Adrenal gland (tissue), 12 donors: ENCODE results near the gene ANTKMT. TPM values are rescaled to one million over a fixed set of nuclear protein-coding genes. Genes with fewer than 3 reads are reported as not detected.

Experiments used
- DNase-seq, 7 donors: peaks; one replicate each; pipeline ENCODE4 v3.0.0-alpha.2; 2019 to 2020
- H3K27ac ChIP-seq, 5 donors: fragments of 200-600 bp; sonication (generic) in 4 of 5; 1 replicate in 3 of 5; 2 replicates in 2 of 5; pipeline versions ENCODE4 v1.5.1 to v1.8.0; 2016 to 2020; ENCODE audit warnings: mild to moderate bottlenecking in 1 of 5
- H3K27me3 ChIP-seq: fragments of 200-600 bp; 2 replicates; pipeline ENCODE4 v1.8.0; 2021
- H3K36me3 ChIP-seq, 2 donors: fragments of 200-600 bp; replicated peaks in 1 of 2; 1 replicate in 1 of 2; 2 replicates in 1 of 2; pipeline versions ENCODE4 v1.5.1 to v1.8.0; 2018 to 2022
- H3K4me1 ChIP-seq, 2 donors: fragments of 200-600 bp; replicated peaks in 1 of 2; 1 replicate in 1 of 2; 2 replicates in 1 of 2; pipeline versions ENCODE4 v1.5.1 to v1.8.0; 2018 to 2021
- H3K4me3 ChIP-seq, 4 donors: fragments of 200-600 bp; sonication (generic) in 3 of 4; one replicate each; pipeline ENCODE4 v1.5.1; 2016 to 2018
- H3K9me3 ChIP-seq, 3 donors: fragments of 200-600 bp; sonication (generic) in 1 of 3; replicated peaks in 1 of 3; 1 replicate in 2 of 3; 2 replicates in 1 of 3; pipeline versions ENCODE4 v1.5.1 to v1.8.0; 2016 to 2021
- CTCF ChIP-seq, 6 experiments: fragments of 450-650 bp in 4 of 6; fragments of 200-600 bp in 2 of 6; sonication (generic) in 1 of 6; IDR thresholded peaks; 1 replicate in 5 of 6; 2 replicates in 1 of 6; pipeline versions ENCODE4 v1.5.1 to v1.8.0; 2016 to 2021; ENCODE audit warnings: antibody characterized with exemption in 6 of 6, mild to moderate bottlenecking in 2 of 6, moderate library complexity in 1 of 6
- POLR2A ChIP-seq, 2 donors: fragments of 450-650 bp; IDR thresholded peaks; one replicate each; pipeline ENCODE4 v1.6.1; 2017; ENCODE audit warnings: antibody characterized with exemption in 2 of 2, mild to moderate bottlenecking in 2 of 2, moderate library complexity in 1 of 2
- WGBS, 4 donors: extraction: QIAGEN DNeasy Blood & Tissue Kit in 2 of 4; methylation state at CpG; one replicate each; pipeline versions ENCODE4 v1.1.5 to v1.1.7; 2013 to 2017; 5-methylcytosine and 5-hydroxymethylcytosine counted together
- intact Hi-C, 2 donors: fragments of 100-400 bp; cut with DNase I; formaldehyde crosslinking; loops; one replicate each; pipeline versions ENCODE4 v1.14.1 to v1.15.0; 2022 to 2023
- polyA plus RNA-seq, 3 donors: library from polyadenylated mRNA; stranded (reverse); fragments of 200-250 nt in 2 of 3; fragments of 350-450 nt in 1 of 3; fragmentation: Illumina TruSeq in 1 of 3; extraction: RNeasy Lipid Tissue Mini Kit (QIAGEN cat#74804) in 1 of 3; gene quantifications; one replicate each; pipeline ENCODE4 v1.2.3, GENCODE V29; 2013 to 2014
- total RNA-seq, 9 donors: library from RNA; depleted of rRNA in 4 of 9; stranded (reverse); fragments of >200 nt in 4 of 9; fragments of 120-200 nt in 1 of 9; fragmentation: NEBNext Ultra II Directional in 1 of 9; extraction: Animal tissue kit (Norgen Biotek cat#: 25700) in 1 of 9; gene quantifications; one replicate each; pipeline versions ENCODE4 v1.1.0 to v1.2.4, GENCODE V29; 2013 to 2023
- donor health status: healthy with polysubstance abuse.
- donor health status: Bipolar disorder and iron deficiency.
- donor health status: DM: yes; HTN: yes; CAD: no.
- donor health status: DM: no; HTN: no; CAD: no.
- donor health status: DM: no; HTN: no; CAD: no.
- donor health status: DM: yes; HTN: yes; CAD: no.

Gene ANTKMT
- total and polyA plus RNA-seq, 12 donors = 0.48 to 127 (median 64.1) TPM

- no peaks in the 10 kb centered on the region for H3K4me1 ChIP-seq
- no peaks in the 10 kb centered on the region for H3K36me3 ChIP-seq
- no peaks in the 10 kb centered on the region for H3K27me3 ChIP-seq
- H3K4me3 ChIP-seq = no peak overlapping the region
- intact Hi-C loops = no loop called here
- H3K27ac ChIP-seq = no peak overlapping the region
- no peak for DNase-seq
- TF ChIP-seq POLR2A (IDR thresholded peaks at IDR 0.05) (no peak), CTCF (IDR thresholded peaks at IDR 0.05) (no peak)
- WGBS, 4 donors = 63 to 72% (median 67%) methylated on average over 9 to 39 of the region's 48 CpGs
- no peaks in the 10 kb centered on the region for H3K9me3 ChIP-seq
Observed at GRCh38 chr16:766820-767640, 46.1 kb downstream of the ANTKMT start.

GRCh38 chr16:767743-768235, 46.8 kb downstream of the ANTKMT start:
- H3K4me3 ChIP-seq = no peak overlapping the region
- H3K36me3 ChIP-seq = no peaks in the 10 kb centered on the region
- DNase-seq = no peak
- H3K27ac ChIP-seq = no peak overlapping the region
- H3K4me1 ChIP-seq = no peaks in the 10 kb centered on the region
- intact Hi-C loops = no loop called here
- no peaks in the 10 kb centered on the region for H3K27me3 ChIP-seq
- H3K9me3 ChIP-seq = no peaks in the 10 kb centered on the region
- TF ChIP-seq POLR2A (IDR thresholded peaks at IDR 0.05) = no peak
- no peak for TF ChIP-seq CTCF (IDR thresholded peaks at IDR 0.05)
- 20 to 60% (median 52%) methylated on average over 1 to 23 of the region's 38 CpGs for WGBS, 4 donors

GRCh38 chr16:768428-768827, 47.5 kb downstream of the ANTKMT start:
- Histone ChIP-seq H3K27ac (no peak overlapping the region), H3K4me1 (no peaks in the 10 kb centered on the region), H3K4me3 (no peak overlapping the region), H3K27me3 (no peaks in the 10 kb centered on the region), H3K9me3 (no peaks in the 10 kb centered on the region), H3K36me3 (no peaks in the 10 kb centered on the region)
- TF ChIP-seq CTCF (IDR thresholded peaks at IDR 0.05) (no peak), POLR2A (IDR thresholded peaks at IDR 0.05) (no peak)
- WGBS, 4 donors = 55 to 86% (median 83%) methylated on average over 9 to 21 of the region's 21 CpGs
- intact Hi-C loops = no loop called here
- no peak for DNase-seq

GRCh38 chr16:769184-769784, 48.3 kb downstream of the ANTKMT start:
- DNase-seq = no peak
- H3K9me3 ChIP-seq = no peaks in the 10 kb centered on the region
- H3K4me3 ChIP-seq = no peak overlapping the region
- 40 to 73% methylated on average over 20 of the region's 20 CpGs; no CpG with 5 or more reads in 2 of the 4 donors for WGBS, 4 donors
- no peaks in the 10 kb centered on the region for H3K36me3 ChIP-seq
- no peak overlapping the region for H3K27ac ChIP-seq
- H3K4me1 ChIP-seq = no peaks in the 10 kb centered on the region
- intact Hi-C loops = no loop called here
- no peaks in the 10 kb centered on the region for H3K27me3 ChIP-seq
- TF ChIP-seq POLR2A (IDR thresholded peaks at IDR 0.05) (no peak), CTCF (IDR thresholded peaks at IDR 0.05) (no peak)
